PC-3 (cell line): ENCODE results near the gene KDM4B. TPM values are rescaled to one million over a fixed set of nuclear protein-coding genes. Genes with fewer than 3 reads are reported as not detected.

Experiments
- ATAC-seq: fragments of 200-7000 bp; cut with Tn5 transposase; 2 replicates; pipeline ENCODE4 v1.9.1; 2020; ENCODE audit warnings: mild to moderate bottlenecking, moderate library complexity
- BruUV-seq: library from RNA; stranded (reverse); fragments of 400-500 nt; replicated peaks from 2 replicates; lab custom pipeline; 2021; lab: Mats Ljungman, UMichigan
- CTCF ChIA-PET: fragments of 300-600 bp; sonication (Branson Sonifier 250); formaldehyde crosslinking; loops from one replicate; lab custom pipeline; 2022; ENCODE audit warnings: antibody characterized with exemption; lab: Charles Lee
- POLR2A ChIA-PET: fragments of 300-600 bp; sonication (Branson Sonifier 250); formaldehyde crosslinking; loops from one replicate; lab custom pipeline; 2022; ENCODE audit warnings: antibody characterized with exemption; ENCODE audit not compliant: unreplicated experiment; lab: Charles Lee
- DNase-seq: peaks from one replicate; pipeline ENCODE4 v3.0.0-alpha.2; 2015
- H2AFZ ChIP-seq: fragments of 300-600 bp; sonication (generic); 2 replicates; pipeline ENCODE4 v1.6.0; 2016; ENCODE audit warnings: antibody characterized with exemption, low read length
- H3F3A ChIP-seq: fragments of 300-600 bp; sonication (generic); one replicate; pipeline ENCODE4 v1.6.0; 2017; ENCODE audit warnings: antibody characterized with exemption, low read length, control low read depth, mild to moderate bottlenecking; ENCODE audit not compliant: unreplicated experiment
- H3K27ac ChIP-seq: fragments of 300-600 bp; sonication (generic); 2 replicates; pipeline ENCODE4 v1.5.1; 2016; ENCODE audit warnings: mild to moderate bottlenecking, low read length
- H3K27me3 ChIP-seq: fragments of 300-600 bp; sonication (generic); 2 replicates; pipeline ENCODE4 v1.6.1; 2016; ENCODE audit warnings: low read length, mixed read lengths
- H3K36me3 ChIP-seq: fragments of 300-600 bp; sonication (generic); 2 replicates; pipeline ENCODE4 v1.6.1; 2016; ENCODE audit warnings: low read depth, mixed run types, low read length, mixed read lengths
- H3K4me1 ChIP-seq: fragments of 300-600 bp; sonication (generic); 2 replicates; pipeline ENCODE4 v1.5.1; 2016; ENCODE audit warnings: low read length; ENCODE audit not compliant: insufficient read depth
- H3K4me2 ChIP-seq: fragments of 300-600 bp; sonication (generic); 2 replicates; pipeline ENCODE4 v1.6.0; 2016; ENCODE audit warnings: low read length
- H3K4me3 ChIP-seq: fragments of 300-600 bp; sonication (generic); 2 replicates; pipeline ENCODE4 v1.5.1; 2016; ENCODE audit warnings: mild to moderate bottlenecking, low read length, mixed read lengths
- H3K79me2 ChIP-seq: fragments of 300-600 bp; sonication (generic); 2 replicates; pipeline ENCODE4 v1.6.1; 2017; ENCODE audit warnings: low read length, mixed read lengths
- H3K9ac ChIP-seq: fragments of 300-600 bp; sonication (generic); 2 replicates; pipeline ENCODE4 v1.6.0; 2016; ENCODE audit warnings: mild to moderate bottlenecking, low read length
- H3K9me2 ChIP-seq: fragments of 300-600 bp; sonication (generic); replicated peaks from 2 replicates; pipeline ENCODE4 v1.6.1; 2016; ENCODE audit warnings: mixed run types, low read length, mixed read lengths
- H3K9me3 ChIP-seq: fragments of 300-600 bp; sonication (generic); 2 replicates; pipeline ENCODE4 v1.6.1; 2016; ENCODE audit warnings: low read length, mixed read lengths
- H4K20me1 ChIP-seq: fragments of 300-600 bp; sonication (generic); 2 replicates; pipeline ENCODE4 v1.6.1; 2016; ENCODE audit warnings: low read length, mixed read lengths
- CTCF ChIP-seq: fragments of 300-600 bp; sonication (generic); conservative IDR thresholded peaks from 2 replicates; pipeline ENCODE4 v1.5.1; 2017; ENCODE audit warnings: antibody characterized with exemption, low read depth, mild to moderate bottlenecking, low read length
- EZH2 ChIP-seq: fragments of 300-600 bp; sonication (generic); IDR thresholded peaks from one replicate; pipeline ENCODE4 v1.6.1; 2017; ENCODE audit warnings: antibody characterized with exemption, mild to moderate bottlenecking, low read length; ENCODE audit not compliant: unreplicated experiment
- EZH2phosphoT487 ChIP-seq: fragments of 300-600 bp; sonication (generic); IDR thresholded peaks from 2 replicates; pipeline ENCODE4 v1.6.1; 2018; ENCODE audit warnings: mild to moderate bottlenecking, antibody characterized with exemption, low read length, borderline replicate concordance
- intact Hi-C: fragments of 100-400 bp; cut with micrococcal nuclease; formaldehyde crosslinking; loops from 2 replicates; pipeline ENCODE4 v1.9.0; 2023
- total RNA-seq: library from RNA; depleted of rRNA; stranded (reverse); fragments of >200 nt; gene quantifications from 2 replicates; pipeline ENCODE4 v1.2.3, GENCODE V29; 2014

The KDM4B gene
- total RNA-seq, 1 experiment from 2014 or later: 19.8 TPM

GRCh38 chr19:5012688-5013457, 44.0 kb downstream of the KDM4B start:
- Histone ChIP-seq H3K36me3 (peaks cover 6% of the 10 kb centered on the region), H3K9ac (no peak overlapping the region), H3K9me3 (no peaks in the 10 kb centered on the region), H3K4me2 (no peak overlapping the region), H3K9me2 (no peaks in the 10 kb centered on the region), H3K27me3 (no peaks in the 10 kb centered on the region), H3K4me1 (no peaks in the 10 kb centered on the region), H3K4me3 (no peak overlapping the region), H3K79me2 (peaks cover 64% of the 10 kb centered on the region), H3K27ac (no peak overlapping the region), H2AFZ (no peak overlapping the region), H3F3A (no peaks in the 10 kb centered on the region), H4K20me1 (peaks cover 4% of the 10 kb centered on the region; the same call in 1 of the 2 replicates)
- intact Hi-C loops: no loop called here
- DNase-seq (no peak), ATAC-seq (no peak)
- BruUV-seq: no TSS peak
- no peak for TF ChIP-seq EZH2
- no peak for TF ChIP-seq EZH2phosphoT487
- TF ChIP-seq CTCF: no peak
- CTCF ChIA-PET: no interaction called here
- POLR2A ChIA-PET: no interaction called here

DNA sequence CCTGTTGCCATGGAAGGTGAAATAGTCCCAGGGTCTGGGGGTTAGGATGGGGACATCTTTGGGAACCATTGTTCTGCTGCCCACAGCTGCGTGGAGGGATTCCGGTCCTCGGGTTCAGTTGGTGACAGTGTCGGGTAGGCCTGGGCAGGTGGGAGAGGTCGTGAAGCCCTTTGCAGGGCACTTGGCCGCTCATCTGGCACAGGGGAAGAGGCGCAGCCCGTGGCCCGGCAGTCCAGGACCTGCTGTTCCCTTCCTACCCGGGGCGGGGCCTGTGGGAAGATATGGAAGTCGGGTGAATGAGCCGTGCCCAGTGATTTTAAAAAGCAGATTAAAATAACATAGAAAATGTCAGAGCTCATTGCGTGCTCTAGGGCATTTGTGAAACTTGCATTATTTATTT, 44.8 kb downstream of the KDM4B start:
- Histone ChIP-seq H3K79me2 (peaks cover 58% of the 10 kb centered on the region), H3K27ac (no peak overlapping the region), H3F3A (no peaks in the 10 kb centered on the region), H3K9me3 (no peaks in the 10 kb centered on the region), H3K4me2 (no peak overlapping the region), H2AFZ (no peak overlapping the region), H3K27me3 (no peaks in the 10 kb centered on the region), H4K20me1 (peaks cover 4% of the 10 kb centered on the region; the same call in 1 of the 2 replicates), H3K9ac (no peak overlapping the region), H3K4me1 (no peaks in the 10 kb centered on the region), H3K9me2 (no peaks in the 10 kb centered on the region), H3K4me3 (no peak overlapping the region), H3K36me3 (peaks cover 14% of the 10 kb centered on the region)
- no TSS peak for BruUV-seq
- intact Hi-C loops: no loop called here
- POLR2A ChIA-PET: no interaction called here
- TF ChIP-seq EZH2phosphoT487: no peak
- TF ChIP-seq CTCF: no peak
- TF ChIP-seq EZH2: no peak
- CTCF ChIA-PET: no interaction called here
- DNase-seq (no peak), ATAC-seq (no peak)

GRCh38 chr19:5014941-5015340, 46.0 kb downstream of the KDM4B start:
- H3K4me2 ChIP-seq: no peak overlapping the region
- H3K27me3 ChIP-seq: no peaks in the 10 kb centered on the region
- H3K9ac ChIP-seq: no peak overlapping the region
- no peak for DNase-seq
- no peak overlapping the region for H2AFZ ChIP-seq
- TF ChIP-seq EZH2phosphoT487 (no peak), EZH2 (no peak), CTCF (no peak)
- H3F3A ChIP-seq: no peaks in the 10 kb centered on the region
- H3K36me3 ChIP-seq: peaks cover 16% of the 10 kb centered on the region
- ATAC-seq: no peak
- H3K27ac ChIP-seq: no peak overlapping the region
- BruUV-seq: no TSS peak
- H3K4me3 ChIP-seq: no peak overlapping the region
- ChIA-PET CTCF (no interaction called here), POLR2A (no interaction called here)
- peaks cover 3% of the 10 kb centered on the region; the same call in 1 of the 2 replicates for H4K20me1 ChIP-seq
- intact Hi-C loops: no loop called here
- H3K4me1 ChIP-seq: no peaks in the 10 kb centered on the region
- peaks cover 51% of the 10 kb centered on the region for H3K79me2 ChIP-seq
- no peaks in the 10 kb centered on the region for H3K9me2 ChIP-seq
- H3K9me3 ChIP-seq: no peaks in the 10 kb centered on the region
